OCI-LY7 (cell line): ENCODE results near the gene DGCR2. TPM values are rescaled to one million over a fixed set of nuclear protein-coding genes. Genes with fewer than 3 reads are reported as not detected.

ENCODE experiments used
- BruUV-seq: library from RNA; stranded (reverse); fragments of 400-500 nt; replicated peaks from 2 replicates; lab custom pipeline; 2021; lab: Mats Ljungman, UMichigan
- CTCF ChIA-PET: fragments of 300-600 bp; sonication (Branson Sonifier 250); formaldehyde crosslinking; loops from one replicate; lab custom pipeline; 2022; ENCODE audit warnings: antibody characterized with exemption; ENCODE audit not compliant: unreplicated experiment; lab: Charles Lee
- POLR2A ChIA-PET: fragments of 300-600 bp; sonication (Branson Sonifier 250); formaldehyde crosslinking; loops from one replicate; lab custom pipeline; 2022; ENCODE audit warnings: antibody characterized with exemption; lab: Charles Lee
- DNase-seq: peaks from one replicate; pipeline ENCODE4 v3.0.0-alpha.2; 2015; ENCODE audit warnings: low spot score
- H2AFZ ChIP-seq: fragments of 200-600 bp; sonication (generic), shearing (Covaris generic); 2 replicates; pipeline ENCODE4 v1.6.1; 2014; ENCODE audit warnings: mild to moderate bottlenecking, antibody characterized with exemption, low read length, moderate library complexity
- H3K27ac ChIP-seq: fragments of 200-600 bp; sonication (generic); 2 replicates; pipeline ENCODE4 v1.5.1; 2014; ENCODE audit warnings: mixed run types, low read depth, mild to moderate bottlenecking, moderate library complexity, low read length, inconsistent platforms; ENCODE audit not compliant: poor library complexity, severe bottlenecking
- H3K36me3 ChIP-seq: fragments of 200-600 bp; sonication (generic); 2 replicates; pipeline ENCODE4 v1.6.1; 2014; ENCODE audit warnings: mild to moderate bottlenecking, antibody characterized with exemption, low read length, moderate library complexity, mixed read lengths; ENCODE audit not compliant: insufficient read depth
- H3K4me1 ChIP-seq: fragments of 200-600 bp; sonication (generic); 2 replicates; pipeline ENCODE4 v1.5.1; 2014; ENCODE audit warnings: mild to moderate bottlenecking, low read length; ENCODE audit not compliant: insufficient read depth, poor library complexity, severe bottlenecking
- H3K4me2 ChIP-seq: fragments of 200-600 bp; sonication (generic); 2 replicates; pipeline ENCODE4 v1.6.1; 2014; ENCODE audit warnings: mild to moderate bottlenecking, low read length
- H3K4me3 ChIP-seq: fragments of 200-600 bp; sonication (generic); 2 replicates; pipeline ENCODE4 v1.5.1; 2014; ENCODE audit warnings: mild to moderate bottlenecking, low read depth, low read length; ENCODE audit not compliant: poor library complexity, severe bottlenecking
- H3K79me2 ChIP-seq: fragments of 200-600 bp; sonication (generic); 2 replicates; pipeline ENCODE4 v1.6.1; 2016; ENCODE audit warnings: low read depth, mild to moderate bottlenecking, low read length, moderate library complexity, mixed read lengths; ENCODE audit not compliant: insufficient read depth
- H3K9me2 ChIP-seq: fragments of 200-600 bp; sonication (generic); 2 replicates; pipeline ENCODE4 v1.6.1; 2016; ENCODE audit warnings: mild to moderate bottlenecking, low read length, mixed read lengths; ENCODE audit not compliant: insufficient read depth
- H3K9me3 ChIP-seq: fragments of 200-600 bp; sonication (generic); 2 replicates; pipeline ENCODE4 v1.6.1; 2014; ENCODE audit warnings: mild to moderate bottlenecking, mixed run types, low read length, mixed read lengths
- H4K20me1 ChIP-seq: fragments of 200-600 bp; sonication (generic); 2 replicates; pipeline ENCODE4 v1.6.1; 2014; ENCODE audit warnings: mild to moderate bottlenecking, antibody characterized with exemption, low read length, moderate library complexity, mixed read lengths; ENCODE audit not compliant: insufficient read depth
- CTCF ChIP-seq: fragments of 200-600 bp; sonication (generic); conservative IDR thresholded peaks from 2 replicates; pipeline ENCODE4 v1.5.1; 2014; ENCODE audit warnings: mild to moderate bottlenecking, antibody characterized with exemption, low read length, moderate library complexity, mixed read lengths
- EZH2phosphoT487 ChIP-seq: fragments of 200-600 bp; sonication (generic); IDR thresholded peaks from 2 replicates; pipeline ENCODE4 v1.6.1; 2018; ENCODE audit warnings: low read depth, borderline replicate concordance, mild to moderate bottlenecking, mixed run types, antibody characterized with exemption, low read length, moderate library complexity, mixed read lengths
- intact Hi-C: fragments of 100-400 bp; cut with micrococcal nuclease; formaldehyde crosslinking; loops from one replicate; pipeline ENCODE4 v1.10.0; 2022; ENCODE audit not compliant: unreplicated experiment
- total RNA-seq, 2 experiments: library from RNA; depleted of rRNA in 1 of 2; stranded (reverse); fragments of >200 nt in 1 of 2; shearing (Covaris generic) in 1 of 2; gene quantifications; 2 replicates each; pipeline ENCODE4 v1.2.3, GENCODE V29; 2014 to 2022

DGCR2 gene
- total RNA-seq, 2 experiments from 2014 or later, result 27.6 to 29.7 TPM

- no peak for TF ChIP-seq EZH2phosphoT487
- TF ChIP-seq CTCF, result no peak
- Histone ChIP-seq H4K20me1 (no peaks in the 10 kb centered on the region), H3K9me3 (no peaks in the 10 kb centered on the region), H2AFZ (no peak overlapping the region), H3K4me3 (no peak overlapping the region), H3K36me3 (peaks cover 60% of the 10 kb centered on the region; the same call in 1 of the 2 replicates), H3K4me2 (no peak overlapping the region), H3K27ac (no peak overlapping the region), H3K4me1 (no peaks in the 10 kb centered on the region), H3K79me2 (no peaks in the 10 kb centered on the region), H3K9me2 (no peaks in the 10 kb centered on the region)
- intact Hi-C loops, result no loop called here
- ChIA-PET CTCF (no interaction called here), POLR2A (no interaction called here)
- no TSS peak for BruUV-seq
- DNase-seq, result no peak
These were observed 61.7 kb downstream of the DGCR2 start for GRCh38 chr22:19060356-19061009.

- no peak for DNase-seq
- intact Hi-C loops, result no loop called here
- Histone ChIP-seq H3K4me3 (no peak overlapping the region), H3K36me3 (peaks cover 53% of the 10 kb centered on the region; the same call in 1 of the 2 replicates), H2AFZ (no peak overlapping the region), H3K9me2 (no peaks in the 10 kb centered on the region), H3K79me2 (no peaks in the 10 kb centered on the region), H3K4me2 (no peak overlapping the region), H3K9me3 (no peaks in the 10 kb centered on the region), H3K4me1 (no peaks in the 10 kb centered on the region), H3K27ac (no peak overlapping the region), H4K20me1 (no peaks in the 10 kb centered on the region)
- no peak for TF ChIP-seq CTCF
- TF ChIP-seq EZH2phosphoT487, result no peak
- ChIA-PET POLR2A (no interaction called here), CTCF (no interaction called here)
- no TSS peak for BruUV-seq
These were observed 62.5 kb downstream of the DGCR2 start for GRCh38 chr22:19059481-19060278.
